ENCODE data around the gene GTF2F2.

DNA sequence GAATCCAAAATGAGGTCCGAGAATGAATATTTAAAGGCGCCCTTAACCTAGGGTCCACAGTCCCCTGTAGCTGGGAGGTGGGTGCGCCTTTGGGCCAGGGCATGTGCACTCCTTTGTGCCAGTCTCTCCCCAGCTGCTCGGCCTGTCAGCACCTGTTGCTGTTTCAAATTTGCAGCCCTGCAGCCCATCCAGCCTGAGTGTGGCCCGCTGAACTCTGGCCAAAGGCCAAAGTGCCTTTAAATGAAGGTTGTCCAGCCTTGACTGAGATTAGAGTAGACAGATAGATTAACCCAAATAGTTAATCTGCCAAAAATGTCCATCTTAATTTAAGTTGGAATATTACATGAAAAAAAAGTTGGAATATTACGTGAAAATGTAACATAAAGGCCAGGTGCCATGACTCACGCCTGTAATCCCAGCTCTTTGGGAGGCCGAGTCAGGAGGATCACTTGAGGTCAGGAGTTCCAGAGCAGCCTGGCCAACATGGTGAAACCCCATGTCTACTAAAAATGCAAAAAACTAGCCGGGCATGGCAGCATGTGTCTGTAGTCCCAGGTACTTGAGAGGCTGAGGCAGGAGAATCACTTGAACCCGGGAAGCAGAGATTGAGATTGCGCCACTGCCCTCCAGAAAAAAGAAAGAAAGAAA, 195.3 kb downstream of the GTF2F2 start:
- TF ChIP-seq, protein P1, sequence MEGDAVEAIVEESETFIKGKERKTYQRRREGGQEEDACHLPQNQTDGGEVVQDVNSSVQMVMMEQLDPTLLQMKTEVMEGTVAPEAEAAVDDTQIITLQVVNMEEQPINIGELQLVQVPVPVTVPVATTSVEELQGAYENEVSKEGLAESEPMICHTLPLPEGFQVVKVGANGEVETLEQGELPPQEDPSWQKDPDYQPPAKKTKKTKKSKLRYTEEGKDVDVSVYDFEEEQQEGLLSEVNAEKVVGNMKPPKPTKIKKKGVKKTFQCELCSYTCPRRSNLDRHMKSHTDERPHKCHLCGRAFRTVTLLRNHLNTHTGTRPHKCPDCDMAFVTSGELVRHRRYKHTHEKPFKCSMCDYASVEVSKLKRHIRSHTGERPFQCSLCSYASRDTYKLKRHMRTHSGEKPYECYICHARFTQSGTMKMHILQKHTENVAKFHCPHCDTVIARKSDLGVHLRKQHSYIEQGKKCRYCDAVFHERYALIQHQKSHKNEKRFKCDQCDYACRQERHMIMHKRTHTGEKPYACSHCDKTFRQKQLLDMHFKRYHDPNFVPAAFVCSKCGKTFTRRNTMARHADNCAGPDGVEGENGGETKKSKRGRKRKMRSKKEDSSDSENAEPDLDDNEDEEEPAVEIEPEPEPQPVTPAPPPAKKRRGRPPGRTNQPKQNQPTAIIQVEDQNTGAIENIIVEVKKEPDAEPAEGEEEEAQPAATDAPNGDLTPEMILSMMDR (IDR thresholded peaks at IDR 0.05; ENCODE audit: low read depth, low read length), result no peak
- TF ChIP-seq EZH2phosphoT487 (IDR thresholded peaks at IDR 0.05; ENCODE audit: low read depth), result no peak
